GM21576 (cell line): Measurements from ENCODE around the gene FHIT.
"Not testable (repeated sequence)": the region's sequence is repeated elsewhere in the genome, so short reads cannot be mapped to it uniquely, and the experiment has no call there.

Source experiments
- ATAC-seq: cut with Tn5 transposase; IDR thresholded peaks from one replicate; pipeline ENCODE4 v1.9.1; 2021; ENCODE audit warnings: mild to moderate bottlenecking, moderate library complexity; ENCODE audit not compliant: unreplicated experiment

The FHIT gene

GRCh38 chr3:60588806-60589205 lies 662.4 kb downstream of the FHIT start:
- no peak for ATAC-seq

DNA sequence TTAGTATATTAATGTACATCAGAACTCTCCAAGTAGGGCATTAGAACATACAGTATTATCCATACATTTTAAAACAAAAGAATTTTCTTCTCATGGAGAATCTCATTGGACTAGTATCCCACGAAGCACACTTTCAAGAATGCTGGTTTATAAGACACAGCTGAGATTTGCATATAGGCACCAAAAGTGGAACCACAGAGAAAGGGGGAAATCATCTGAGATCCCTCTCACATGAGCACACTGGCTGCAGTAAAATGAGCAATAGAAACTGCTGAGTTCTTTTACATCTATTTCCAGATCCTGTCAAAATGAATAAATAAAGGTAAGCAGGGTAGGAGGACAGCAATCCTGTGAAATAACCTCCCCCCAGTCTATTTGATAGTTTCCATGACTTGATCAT lies 665.3 kb downstream of the FHIT start:
- ATAC-seq = peak; percentile 59

DNA sequence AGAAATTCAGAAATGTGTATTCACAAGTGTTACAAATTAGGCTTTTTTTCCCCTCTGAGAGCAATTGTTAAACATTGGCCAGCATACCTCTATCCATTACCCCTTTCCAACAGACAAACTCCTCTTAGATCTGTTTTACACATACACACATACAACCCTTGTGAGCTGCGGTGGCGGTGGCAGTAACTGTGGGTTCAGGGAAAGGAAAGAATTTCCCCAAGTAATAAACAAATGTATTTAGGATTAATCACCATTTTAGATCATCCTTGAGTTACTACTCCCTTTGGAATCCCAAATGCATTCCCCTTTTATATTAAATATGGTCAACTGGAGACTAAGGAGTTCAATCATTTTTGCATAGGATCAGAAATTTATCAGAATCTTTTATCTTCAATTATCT lies 667.0 kb downstream of the FHIT start:
- ATAC-seq = no peak

- ATAC-seq = no peak
These were observed 669.0 kb downstream of the FHIT start for GRCh38 chr3:60582288-60582687.

GRCh38 chr3:60580809-60581208 lies 670.4 kb downstream of the FHIT start:
- no peak for ATAC-seq

- no peak for ATAC-seq
These were observed 671.5 kb downstream of the FHIT start for GRCh38 chr3:60579734-60580133.

DNA sequence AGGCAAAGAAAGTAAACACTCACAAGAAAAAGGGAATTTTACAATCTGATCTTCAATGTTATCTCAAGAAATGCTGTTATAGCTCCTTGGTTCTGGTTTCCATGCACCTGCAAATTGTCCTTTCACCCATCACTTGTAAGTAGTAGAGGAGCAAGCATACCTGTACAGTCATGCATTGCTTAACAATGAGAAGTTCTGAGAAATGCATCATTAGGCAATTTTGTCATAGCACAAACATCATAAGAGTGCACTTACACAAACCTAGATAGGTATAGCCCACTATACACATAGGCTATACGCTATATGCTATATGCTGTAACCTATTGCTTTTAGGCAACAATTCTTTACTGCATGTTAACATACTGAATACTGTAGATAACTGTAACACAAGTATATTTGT lies 672.3 kb downstream of the FHIT start:
- ATAC-seq = no peak

DNA sequence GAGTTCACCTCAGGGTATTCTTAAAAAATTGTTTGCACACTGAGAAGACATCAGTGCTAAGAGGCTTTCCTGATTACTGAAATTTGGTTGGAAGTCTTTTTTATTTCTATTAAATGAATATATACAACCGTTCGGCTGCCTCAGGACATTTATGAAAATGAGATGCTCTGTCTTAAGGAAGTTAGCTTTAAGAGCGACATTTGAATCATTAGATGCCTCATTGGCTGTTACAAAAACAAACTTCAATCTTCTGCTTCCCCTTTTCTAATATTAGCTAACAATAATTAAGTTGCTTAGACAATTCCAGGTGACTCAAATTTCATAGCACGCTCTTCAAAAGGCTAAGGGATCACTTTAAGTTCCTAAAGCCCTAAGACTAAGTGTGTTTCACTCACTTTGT lies 673.7 kb downstream of the FHIT start:
- no peak for ATAC-seq

GRCh38 chr3:60575718-60576272 lies 675.5 kb downstream of the FHIT start:
- no peak for ATAC-seq

- ATAC-seq = no peak
These were observed 677.0 kb downstream of the FHIT start for GRCh38 chr3:60574046-60574769.

DNA sequence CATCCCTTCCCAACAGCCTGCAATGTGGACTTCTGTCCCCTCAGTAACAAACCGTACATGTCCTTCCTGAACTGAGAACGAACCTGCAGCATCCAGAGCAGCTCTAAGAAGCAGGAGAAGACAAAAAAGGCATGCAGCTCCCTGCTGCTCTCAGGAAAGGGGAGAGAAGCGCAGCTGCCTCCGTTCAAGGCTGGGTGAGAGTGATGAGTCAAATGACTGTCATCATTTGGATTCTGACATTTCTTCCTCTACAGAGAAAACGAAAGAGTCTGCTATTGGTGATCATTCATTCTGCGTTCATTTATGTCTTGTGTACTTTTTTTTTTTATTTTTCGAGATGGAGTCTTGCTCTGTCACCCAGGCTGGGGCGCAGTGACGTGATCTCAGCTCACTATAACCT lies 677.8 kb downstream of the FHIT start:
- ATAC-seq = no peak

DNA sequence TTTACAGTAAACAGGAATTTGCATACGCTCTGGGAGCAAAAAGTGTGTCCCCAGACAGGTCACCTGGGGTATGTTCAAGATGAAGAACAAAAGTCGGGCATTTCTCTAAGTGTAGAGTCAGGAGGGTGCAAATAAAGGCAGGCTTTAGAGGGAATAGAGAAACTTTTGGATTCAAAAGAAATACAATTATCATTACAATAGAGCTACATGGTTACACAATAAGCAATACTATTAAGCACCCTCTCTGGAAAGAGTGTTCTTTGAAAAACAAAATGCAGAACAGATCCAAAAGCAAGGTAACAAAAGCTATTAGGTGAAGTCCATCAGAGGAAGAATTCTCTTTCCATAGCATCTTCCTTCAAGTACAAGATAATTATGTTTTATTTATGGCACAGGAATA lies 679.7 kb downstream of the FHIT start:
- no peak for ATAC-seq

DNA sequence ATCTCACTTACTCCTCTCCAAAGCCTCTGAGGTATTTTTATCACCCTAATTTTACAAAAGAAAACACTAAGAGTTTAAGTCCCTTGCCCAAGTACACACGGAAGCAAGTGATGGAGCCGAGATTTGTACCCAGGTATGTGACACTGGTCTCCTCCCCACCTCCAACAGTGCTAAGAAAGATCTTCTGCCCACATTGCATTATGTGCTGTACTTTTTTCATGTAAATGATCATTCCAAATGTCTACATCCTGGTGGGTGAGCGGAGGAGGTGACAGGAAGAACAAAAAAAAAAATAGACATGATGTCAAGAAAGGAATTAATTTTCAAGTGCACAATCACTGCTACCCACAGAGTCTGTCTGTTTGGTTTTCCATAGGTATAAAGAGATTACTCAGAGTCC lies 694.1 kb downstream of the FHIT start:
- ATAC-seq = no peak

GRCh38 chr3:60555686-60556354 lies 695.4 kb downstream of the FHIT start:
- peak; percentile 93 for ATAC-seq

DNA sequence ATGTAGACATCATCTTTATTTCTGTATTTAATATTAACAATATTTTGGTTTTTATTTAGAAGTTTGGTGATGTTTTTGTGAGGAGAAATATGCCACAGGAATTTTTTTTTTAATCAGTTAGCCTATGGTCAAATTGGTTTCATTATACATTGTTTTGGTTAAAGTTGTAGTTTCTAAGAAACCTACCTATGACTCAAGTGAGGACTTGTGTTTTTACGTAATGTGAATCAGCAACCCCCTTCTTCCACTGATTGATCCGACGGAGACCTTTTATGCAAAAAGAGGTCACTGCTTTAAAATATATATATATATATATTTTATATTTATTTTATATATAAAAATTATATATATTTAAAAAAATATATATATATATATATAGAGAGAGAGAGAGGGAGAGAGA lies 698.1 kb downstream of the FHIT start:
- no peak for ATAC-seq

- ATAC-seq = no peak
These were observed 698.7 kb downstream of the FHIT start for GRCh38 chr3:60552581-60552980.

- ATAC-seq = no peak
These were observed 699.6 kb downstream of the FHIT start for GRCh38 chr3:60551455-60552209.

GRCh38 chr3:60549863-60550262 lies 701.4 kb downstream of the FHIT start:
- no peak for ATAC-seq

GRCh38 chr3:60542995-60543394 lies 708.3 kb downstream of the FHIT start:
- no peak for ATAC-seq

DNA sequence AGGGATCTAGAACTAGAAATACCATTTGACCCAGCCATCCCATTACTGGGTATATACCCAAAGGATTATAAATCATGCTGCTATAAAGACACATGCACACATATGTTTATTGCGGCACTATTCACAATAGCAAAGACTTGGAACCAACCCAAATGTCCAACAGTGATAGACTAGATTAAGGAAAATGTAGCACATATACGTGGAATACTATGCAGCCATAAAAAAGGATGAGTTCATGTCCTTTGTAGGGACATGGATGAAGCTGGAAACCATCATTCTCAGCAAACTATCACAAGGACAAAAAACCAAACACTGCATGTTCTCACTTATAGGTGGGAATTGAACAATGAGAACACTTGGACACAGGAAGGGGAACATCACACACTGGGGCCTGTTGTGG lies 711.9 kb downstream of the FHIT start:
- not testable (repeated sequence) for ATAC-seq

- ATAC-seq = peak; percentile 64
These were observed 714.8 kb downstream of the FHIT start for GRCh38 chr3:60536420-60536819.

DNA sequence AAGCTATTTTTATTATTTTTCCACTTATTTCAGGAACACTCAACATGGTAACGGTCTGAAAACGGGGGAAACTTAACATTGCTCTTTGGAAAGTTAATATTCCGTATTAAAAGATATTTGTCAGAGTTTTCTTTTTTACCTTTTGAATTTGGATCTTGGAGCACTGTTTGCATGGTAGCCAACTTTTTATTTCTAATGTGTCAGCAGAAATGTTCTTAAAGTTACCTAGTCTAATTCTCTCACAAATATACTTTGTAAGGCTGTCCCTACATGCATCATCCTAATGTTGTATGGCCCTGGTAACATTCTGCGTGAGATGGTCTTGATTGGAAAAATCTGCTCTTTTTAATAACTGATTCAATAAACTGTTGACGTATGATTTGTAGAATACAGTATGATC lies 719.5 kb downstream of the FHIT start:
- ATAC-seq = no peak
